Activated CD8-positive, alpha-beta memory T cell treated with anti-CD3 and anti-CD28 coated beads for 48 hours (primary cell): ENCODE results near the gene IFFO2.
A peak's percentile ranks its signal among the peaks of the same experiment; 100 is the strongest.
"Not testable (repeated sequence)": the region's sequence is repeated elsewhere in the genome, so short reads cannot be mapped to it uniquely, and the experiment has no call there.

Experiments
- DNase-seq, 3 experiments: peaks; one replicate each; pipeline ENCODE4 v3.0.0-alpha.2; 2020; ENCODE audit warnings: low read depth in 2 of 3, low spot score in 2 of 3

The IFFO2 gene

DNA sequence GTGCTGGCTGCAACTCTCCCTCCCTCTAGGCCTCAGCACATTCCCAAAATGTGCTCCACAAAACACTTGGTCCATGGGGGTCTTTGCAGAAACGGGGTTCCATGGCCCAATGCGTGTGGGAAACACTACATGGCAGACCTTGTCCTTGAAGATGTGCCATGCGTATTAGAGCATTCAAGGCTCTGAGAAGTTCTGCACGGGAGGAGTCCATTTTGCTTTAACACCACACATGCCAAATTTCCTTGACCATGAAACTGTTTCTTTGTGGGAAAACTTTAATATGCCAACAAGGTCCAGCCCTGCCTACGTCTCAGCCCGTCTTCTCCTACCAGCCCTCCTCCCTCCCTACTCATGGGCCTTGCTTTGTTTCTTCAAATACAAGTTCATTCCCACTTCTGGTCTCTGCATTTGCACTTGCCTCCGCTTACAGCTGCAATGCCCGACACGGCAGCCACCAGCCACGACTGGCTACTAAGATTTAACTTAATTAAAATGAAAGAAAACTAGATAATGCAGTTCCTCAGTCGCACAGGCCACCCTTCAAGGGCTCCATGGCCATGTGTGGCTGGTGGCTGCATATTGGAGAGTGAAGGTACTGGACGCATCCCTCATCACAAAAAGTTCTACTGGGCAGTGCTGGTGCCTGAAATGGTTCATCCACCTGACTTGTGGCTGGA, 77.8 kb downstream of the IFFO2 start:
- DNase-seq, result no peak

GRCh38 chr1:18877282-18877681, 79.2 kb downstream of the IFFO2 start:
- no peak for DNase-seq

GRCh38 chr1:18876210-18876609, 80.3 kb downstream of the IFFO2 start:
- DNase-seq, result no peak

DNA sequence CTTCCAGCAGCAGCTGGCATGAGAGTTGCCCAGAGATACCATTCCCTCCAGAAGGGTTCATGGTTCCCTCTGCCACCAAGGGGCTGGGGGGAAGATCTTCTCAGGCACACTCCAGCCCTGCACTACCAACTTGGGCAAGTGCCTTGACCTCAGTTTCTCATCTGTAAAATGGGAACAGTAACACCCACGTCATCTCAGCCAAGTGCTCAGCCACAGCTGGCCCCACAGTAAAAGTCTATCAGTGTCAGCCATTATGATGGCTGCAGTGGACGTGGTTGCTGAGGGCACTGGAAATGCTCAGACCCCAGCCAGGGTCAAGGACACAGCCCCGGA, 80.7 kb downstream of the IFFO2 start:
- no peak for DNase-seq

- DNase-seq, result peak; percentile 39 to 63 (median 55)
These were observed 81.2 kb downstream of the IFFO2 start for GRCh38 chr1:18875107-18875795.

GRCh38 chr1:18874600-18874999, 81.9 kb downstream of the IFFO2 start:
- DNase-seq, result no peak

- no peak for DNase-seq
These were observed 82.4 kb downstream of the IFFO2 start for GRCh38 chr1:18874036-18874435.

GRCh38 chr1:18872071-18872611, 84.3 kb downstream of the IFFO2 start:
- no peak for DNase-seq

- no peak for DNase-seq
These were observed 84.9 kb downstream of the IFFO2 start for GRCh38 chr1:18871401-18872070.

- no peak for DNase-seq
These were observed 85.5 kb downstream of the IFFO2 start for GRCh38 chr1:18870957-18871356.

DNA sequence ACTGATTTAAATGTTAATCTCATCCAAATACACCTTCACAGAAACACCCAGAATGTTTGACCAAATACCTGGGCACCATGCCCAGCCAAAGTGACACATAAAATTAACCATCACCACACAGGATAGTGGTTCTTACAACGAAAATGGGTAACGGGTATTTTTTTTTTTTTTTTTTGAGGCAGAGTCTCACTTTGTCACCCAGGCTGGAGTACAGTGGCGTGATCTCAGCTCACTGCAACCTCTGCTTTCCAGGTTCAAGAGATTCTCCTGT, 85.9 kb downstream of the IFFO2 start:
- not testable (repeated sequence) for DNase-seq

GRCh38 chr1:18869847-18870594, 86.5 kb downstream of the IFFO2 start:
- DNase-seq, result no peak

DNA sequence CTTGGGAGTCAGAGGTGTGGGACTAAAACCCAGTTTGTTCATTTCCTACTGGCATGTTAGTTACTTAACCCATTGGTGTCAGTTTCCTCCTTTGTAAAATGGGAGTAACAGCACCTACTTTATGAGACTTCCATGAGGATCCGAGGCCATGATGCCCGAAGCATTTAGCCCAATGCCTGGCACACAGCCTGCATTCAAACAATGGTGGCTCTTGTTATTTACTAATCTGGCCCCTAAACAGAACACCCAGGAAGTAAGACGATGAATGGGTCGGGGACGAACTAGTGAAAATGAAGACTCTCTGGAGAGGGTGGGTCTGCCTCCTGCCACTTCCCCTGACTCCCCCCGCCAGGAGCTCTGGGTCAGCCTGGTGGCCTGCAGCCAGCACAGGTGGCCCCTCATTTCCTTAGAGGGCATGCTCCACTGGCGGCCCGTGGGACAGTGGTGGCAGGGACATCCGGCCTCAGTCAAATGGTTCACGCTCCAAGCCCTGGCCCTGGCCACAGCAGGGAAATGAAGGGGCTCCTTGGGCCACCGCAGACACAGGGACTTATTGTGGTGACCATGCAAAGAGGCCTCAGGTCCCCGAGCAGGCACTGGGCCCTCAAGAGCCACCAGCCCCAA, 87.6 kb downstream of the IFFO2 start:
- DNase-seq, result no peak

DNA sequence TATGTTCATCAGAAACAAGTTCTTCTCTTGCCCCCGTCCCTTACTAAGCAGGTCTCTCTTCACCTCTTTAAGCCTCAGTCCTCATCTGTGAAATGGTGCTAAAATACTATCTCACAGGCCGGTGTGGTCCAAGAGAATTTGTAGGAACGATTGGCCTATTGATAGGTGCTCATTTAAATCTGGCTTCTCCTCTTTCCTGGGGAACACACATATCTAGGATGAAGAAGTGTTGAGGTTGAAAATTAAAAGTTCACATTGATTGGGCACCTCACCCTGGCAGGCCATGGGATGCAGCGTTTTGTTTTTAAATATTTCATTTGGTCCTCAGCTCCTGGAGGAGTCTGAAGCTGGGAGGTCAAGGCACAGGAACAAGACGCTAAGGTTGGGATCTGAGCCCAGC, 88.1 kb downstream of the IFFO2 start:
- DNase-seq, result no peak

DNA sequence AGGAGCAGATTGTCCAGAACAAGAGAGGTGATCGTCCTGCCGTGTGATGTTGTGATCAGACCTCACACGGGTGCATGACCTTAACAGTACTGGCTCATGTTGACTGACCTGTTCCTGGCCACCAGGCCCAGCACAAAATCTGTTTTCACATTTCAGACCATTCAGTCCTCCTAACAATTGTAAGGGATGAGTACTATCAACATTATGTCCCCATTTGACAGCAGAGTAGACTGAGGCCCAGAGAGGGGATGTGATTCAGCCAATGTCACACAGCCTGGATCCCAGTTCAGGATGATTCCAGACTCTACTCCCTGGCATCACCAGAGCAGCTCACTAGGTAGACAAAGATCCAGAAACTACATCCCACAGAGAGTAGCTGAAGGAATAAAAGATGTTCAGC, 89.6 kb downstream of the IFFO2 start:
- DNase-seq, result no peak

- no peak for DNase-seq
These were observed 90.2 kb downstream of the IFFO2 start for GRCh38 chr1:18866314-18866713.

DNA sequence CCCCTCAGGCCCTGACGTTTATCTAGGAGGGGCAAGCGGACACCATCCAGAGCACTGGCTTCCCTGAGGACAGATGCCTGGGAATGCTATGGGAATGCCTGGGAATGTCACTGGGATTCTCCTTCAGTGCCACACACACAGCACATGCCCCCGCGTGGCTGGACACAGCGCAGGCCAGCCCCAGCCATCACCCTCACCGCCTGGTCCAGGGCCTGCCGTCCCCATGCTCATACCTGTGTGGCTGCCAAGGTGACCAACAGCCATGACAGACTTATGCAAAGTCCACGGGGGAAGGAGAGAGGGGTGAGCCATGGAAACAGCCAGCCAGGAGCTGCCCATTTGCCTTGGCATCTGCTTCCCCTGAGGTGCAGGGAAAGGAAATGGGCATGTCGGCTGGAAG, 91.3 kb downstream of the IFFO2 start:
- no peak for DNase-seq

GRCh38 chr1:18861590-18861989, 94.9 kb downstream of the IFFO2 start:
- DNase-seq, result no peak

GRCh38 chr1:18861082-18861481, 95.4 kb downstream of the IFFO2 start:
- no peak for DNase-seq

GRCh38 chr1:18859560-18859959, 96.9 kb downstream of the IFFO2 start, which contains the start of gene TAS1R2:
TSS of gene TAS1R2 (minus strand) at chr1:18859660. CDS start at chr1:18859660, 0 bp downstream.
- DNase-seq, result no peak

DNA sequence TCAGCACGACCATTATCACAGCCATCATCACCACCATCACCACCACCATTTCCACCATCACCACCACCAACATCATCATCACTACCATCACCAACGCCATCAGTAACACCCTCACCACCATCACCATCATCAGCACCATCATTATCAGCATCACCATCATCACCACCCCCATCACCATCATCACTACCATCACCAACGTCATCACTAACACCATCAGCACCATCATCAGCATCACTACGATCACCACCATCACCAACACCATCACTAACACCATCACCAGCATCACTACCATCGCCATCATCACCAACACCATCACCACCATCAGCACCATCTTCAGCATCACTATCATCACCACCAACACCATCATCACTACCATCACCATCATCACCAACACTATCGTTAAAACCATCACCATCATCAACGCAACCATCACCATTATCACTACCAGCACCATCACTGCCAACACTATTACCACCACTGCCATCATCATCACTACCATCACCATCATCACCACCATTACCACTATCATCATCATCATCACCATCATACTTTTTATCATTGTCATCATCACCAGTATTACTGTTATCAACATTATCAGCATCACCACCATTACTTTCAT, 98.3 kb downstream of the IFFO2 start:
- DNase-seq, result no peak
